ENCODE results near the gene PCSK1N.
A peak's percentile ranks its signal among the peaks of the same experiment; 100 is the strongest.

PCSK1N gene

DNA sequence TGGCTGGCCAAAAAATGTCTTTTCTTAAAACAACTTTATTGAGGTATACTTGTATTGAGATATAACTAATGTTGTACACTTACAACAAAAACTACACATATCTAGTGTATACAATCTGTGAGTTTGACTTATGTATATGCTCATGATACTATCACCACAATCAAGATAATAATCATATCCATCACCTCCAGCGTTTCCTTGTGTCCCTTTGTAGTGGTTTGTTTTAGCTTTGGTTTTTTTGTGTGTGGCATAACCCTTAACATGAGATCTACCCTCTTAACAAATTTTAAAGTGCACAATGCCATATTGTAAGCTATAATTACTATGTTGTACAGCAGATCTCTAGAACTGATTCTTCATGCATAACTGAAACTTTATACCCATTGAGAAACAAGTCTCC is 13.4 kb upstream of the PCSK1N start:
- H3K4me3 ChIP-seq (ENCODE audit: low read depth, low read length) = no peak overlapping the region
- TF ChIP-seq CTCF (conservative IDR thresholded peaks at IDR 0.05; ENCODE audit: low read depth, low read length) = no peak
- DNase-seq (ENCODE audit: low read depth) = no peak

- no peak for TF ChIP-seq CTCF (conservative IDR thresholded peaks at IDR 0.05; ENCODE audit: low read depth, low read length)
- DNase-seq (ENCODE audit: low read depth) = no peak
- H3K4me3 ChIP-seq (ENCODE audit: low read depth, low read length) = no peak overlapping the region
Observed at GRCh38 chrX:48839686-48840085, 4.3 kb upstream of the PCSK1N start.

DNA sequence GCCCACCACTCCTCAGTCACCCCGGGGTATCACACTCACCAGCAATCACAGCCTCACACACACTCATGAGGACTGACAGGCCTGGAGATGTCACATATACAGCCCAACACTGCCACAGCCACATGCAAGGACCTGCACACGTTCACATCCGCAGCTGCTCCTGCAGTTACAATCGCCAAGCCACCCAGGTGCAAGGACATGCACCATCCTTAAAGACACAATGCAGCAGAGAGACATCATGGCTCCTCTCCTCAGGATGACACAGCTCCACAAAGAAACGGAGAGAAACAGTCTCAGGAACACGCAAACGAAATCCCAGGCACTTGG is 1.1 kb downstream of the PCSK1N start:
- no peak for TF ChIP-seq CTCF (conservative IDR thresholded peaks at IDR 0.05; ENCODE audit: low read depth, low read length)
- DNase-seq (ENCODE audit: low read depth) = no peak

GRCh38 chrX:48833542-48834138 is 1.8 kb downstream of the PCSK1N start:
- no peak for DNase-seq (ENCODE audit: low read depth)
- H3K4me3 ChIP-seq (ENCODE audit: low read depth, low read length) = no peak overlapping the region
- no peak for TF ChIP-seq CTCF (conservative IDR thresholded peaks at IDR 0.05; ENCODE audit: low read depth, low read length)

More for the DNA sequence above, 1.1 kb downstream of the PCSK1N start:
- no peak overlapping the region for H3K4me3 ChIP-seq (ENCODE audit: low read depth, low read length)

DNA sequence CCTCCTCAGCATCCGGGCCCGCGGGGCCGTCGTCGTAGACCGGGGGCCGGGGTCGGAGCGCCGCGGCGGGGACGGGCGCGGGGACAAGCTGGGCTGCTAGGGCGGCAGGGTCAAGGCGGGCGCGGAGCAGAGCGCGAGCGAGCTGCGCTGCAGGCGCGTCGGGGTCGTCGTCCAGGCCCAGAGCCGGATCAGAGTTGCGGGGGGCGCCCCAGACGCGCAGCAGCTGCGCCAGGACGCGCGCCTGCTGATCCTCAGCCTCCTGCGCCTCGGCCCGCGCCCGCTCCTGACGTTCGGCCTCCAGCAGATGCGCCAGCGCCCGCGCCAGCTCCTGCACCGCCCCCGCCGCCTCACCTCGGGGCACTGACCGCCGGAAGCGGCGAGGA is 3.5 kb downstream of the PCSK1N start:
- no peak overlapping the region for H3K4me3 ChIP-seq (ENCODE audit: low read depth, low read length)
- no peak for TF ChIP-seq CTCF (conservative IDR thresholded peaks at IDR 0.05; ENCODE audit: low read depth, low read length)
- peak; percentile 4 for DNase-seq (ENCODE audit: low read depth)

DNA sequence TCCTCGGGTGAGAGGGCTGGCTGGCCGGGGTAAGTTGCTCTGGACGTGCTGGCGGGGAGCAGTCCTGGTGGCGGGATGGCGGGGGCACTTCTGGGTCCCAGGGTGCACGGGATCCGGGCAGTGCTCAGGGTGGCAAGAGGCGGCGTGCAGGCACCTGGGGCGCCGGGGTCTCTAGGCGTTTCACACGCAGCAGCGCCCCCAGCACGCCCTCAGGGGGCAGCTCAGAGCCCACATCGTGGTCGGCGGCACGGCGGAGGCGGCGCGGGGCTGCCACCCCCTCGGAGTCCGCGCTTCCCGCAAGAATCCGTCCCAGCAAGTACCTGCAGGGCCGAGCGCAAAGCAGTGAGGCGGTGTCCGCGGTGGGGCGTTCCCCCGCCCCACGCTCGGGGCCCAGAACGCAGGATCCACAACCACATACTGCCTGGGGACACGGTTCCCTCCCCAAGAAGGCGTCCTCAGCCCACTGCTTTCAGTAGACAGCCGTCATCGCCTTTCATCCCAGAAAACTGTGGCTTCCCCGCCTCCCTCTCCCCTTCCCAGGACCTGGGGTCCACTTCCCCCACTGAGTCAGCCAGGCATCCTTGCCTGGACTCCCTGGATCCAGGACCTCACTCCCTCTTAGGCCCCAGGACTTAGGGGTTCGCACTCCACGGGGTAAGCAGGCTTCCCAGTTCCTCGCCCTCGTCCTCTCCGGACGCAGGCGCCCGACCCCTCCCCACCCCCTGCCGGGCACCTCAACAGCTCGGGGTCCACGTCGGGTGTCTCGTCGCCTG is 4.1 kb downstream of the PCSK1N start:
- no peak for TF ChIP-seq CTCF (conservative IDR thresholded peaks at IDR 0.05; ENCODE audit: low read depth, low read length)
- DNase-seq (ENCODE audit: low read depth) = no peak
- H3K4me3 ChIP-seq (ENCODE audit: low read depth, low read length) = no peak overlapping the region

Measured in choroid plexus epithelial cell (primary cell).